Anterior cingulate cortex (tissue), 58 donors: ENCODE measurements around the gene ABCC2.
A peak's percentile ranks its signal among the peaks of the same experiment; 100 is the strongest.
"Not testable (repeated sequence)": the region's sequence is repeated elsewhere in the genome, so short reads cannot be mapped to it uniquely, and the experiment has no call there.

Source experiments
- DNase-seq, 58 donors: peaks; one replicate each; lab custom pipeline; 2025; lab: John Stamatoyannopoulos, UW

Gene ABCC2

GRCh38 chr10:99850767-99851340 lies 68.4 kb downstream of the ABCC2 start:
- no peak for DNase-seq

- DNase-seq = no peak
Observed at GRCh38 chr10:99851825-99852224, 69.4 kb downstream of the ABCC2 start.

GRCh38 chr10:99852481-99853213 lies 70.2 kb downstream of the ABCC2 start:
- DNase-seq = no peak

GRCh38 chr10:99853655-99854054 lies 71.2 kb downstream of the ABCC2 start:
- DNase-seq = no peak

GRCh38 chr10:99854860-99855259 lies 72.4 kb downstream of the ABCC2 start:
- peak in 8 of 58 donors; percentile 2 to 29 (median 7) for DNase-seq

GRCh38 chr10:99855479-99856071 lies 73.1 kb downstream of the ABCC2 start:
- DNase-seq = no peak

- DNase-seq = no peak
Observed at GRCh38 chr10:99858849-99859248, 76.4 kb downstream of the ABCC2 start.

- no peak for DNase-seq
Observed at GRCh38 chr10:99859585-99859984, 77.1 kb downstream of the ABCC2 start.

- no peak for DNase-seq
Observed at GRCh38 chr10:99860466-99860865, 78.0 kb downstream of the ABCC2 start.

GRCh38 chr10:99863535-99864240 lies 81.2 kb downstream of the ABCC2 start:
- DNase-seq = not testable (repeated sequence)

GRCh38 chr10:99867250-99867649 lies 84.8 kb downstream of the ABCC2 start:
- DNase-seq = not testable (repeated sequence)

- no peak for DNase-seq
Observed at GRCh38 chr10:99869581-99870122, 87.2 kb downstream of the ABCC2 start.

GRCh38 chr10:99870123-99870730 lies 87.8 kb downstream of the ABCC2 start:
- DNase-seq = no peak

- DNase-seq = no peak
Observed at GRCh38 chr10:99872367-99873162, 90.1 kb downstream of the ABCC2 start.

- DNase-seq = no peak
Observed at GRCh38 chr10:99873846-99874245, 91.4 kb downstream of the ABCC2 start.

GRCh38 chr10:99874341-99875085 lies 92.1 kb downstream of the ABCC2 start:
- DNase-seq = no peak

- no peak for DNase-seq
Observed at GRCh38 chr10:99875473-99875872, 93.0 kb downstream of the ABCC2 start.

GRCh38 chr10:99880080-99880835 lies 97.8 kb downstream of the ABCC2 start:
- DNase-seq = peak in 2 of 58 donors; percentile 1 to 3
